Endothelial cell of umbilical vein (primary cell): ENCODE measurements around the gene ADSS1.

ENCODE experiments used
- EZH2 ChIP-seq: IDR thresholded peaks from 2 replicates; pipeline ENCODE4 v1.6.1; 2012; ENCODE audit warnings: borderline replicate concordance, low read depth, mild to moderate bottlenecking, moderate library complexity, low read length, inconsistent platforms; ENCODE audit not compliant: severe bottlenecking
- GATA2 ChIP-seq: IDR thresholded peaks from 2 replicates; pipeline ENCODE4 v1.7.0; 2011; ENCODE audit warnings: low read depth, mild to moderate bottlenecking, moderate library complexity, mixed read lengths, low read length; ENCODE audit not compliant: insufficient read length, insufficient read depth
- MYC ChIP-seq: IDR thresholded peaks from one replicate; pipeline ENCODE4 v1.6.1; 2011; ENCODE audit warnings: mild to moderate bottlenecking, low read depth, low read length
- POLR2A ChIP-seq: IDR thresholded peaks from 2 replicates; pipeline ENCODE4 v1.6.1; 2012; ENCODE audit warnings: low read depth, mild to moderate bottlenecking, control low read depth, low read length
- POLR2AphosphoS5 ChIP-seq: IDR thresholded peaks from 2 replicates; pipeline ENCODE4 v1.6.1; 2012; ENCODE audit warnings: low read depth, mild to moderate bottlenecking, control low read depth, low read length, moderate library complexity; ENCODE audit not compliant: insufficient read depth
- TF ChIP-seq, protein P1 (sequence below), 2 donors: IDR thresholded peaks; 1 replicate in 1 of 2; 2 replicates in 1 of 2; pipeline ENCODE4 v1.5.1; 2011; ENCODE audit warnings: low read length in 2 of 2, mild to moderate bottlenecking in 2 of 2, moderate library complexity in 2 of 2, control low read depth in 1 of 2, inconsistent platforms in 1 of 2, low read depth in 1 of 2; ENCODE audit not compliant: insufficient read depth in 1 of 2; ENCODE audit errors: extremely low read depth in 1 of 2
- TF ChIP-seq, protein P2 (sequence below): IDR thresholded peaks from 2 replicates; pipeline ENCODE4 v1.6.1; 2011; ENCODE audit not compliant: insufficient read depth, insufficient read length

DNA sequence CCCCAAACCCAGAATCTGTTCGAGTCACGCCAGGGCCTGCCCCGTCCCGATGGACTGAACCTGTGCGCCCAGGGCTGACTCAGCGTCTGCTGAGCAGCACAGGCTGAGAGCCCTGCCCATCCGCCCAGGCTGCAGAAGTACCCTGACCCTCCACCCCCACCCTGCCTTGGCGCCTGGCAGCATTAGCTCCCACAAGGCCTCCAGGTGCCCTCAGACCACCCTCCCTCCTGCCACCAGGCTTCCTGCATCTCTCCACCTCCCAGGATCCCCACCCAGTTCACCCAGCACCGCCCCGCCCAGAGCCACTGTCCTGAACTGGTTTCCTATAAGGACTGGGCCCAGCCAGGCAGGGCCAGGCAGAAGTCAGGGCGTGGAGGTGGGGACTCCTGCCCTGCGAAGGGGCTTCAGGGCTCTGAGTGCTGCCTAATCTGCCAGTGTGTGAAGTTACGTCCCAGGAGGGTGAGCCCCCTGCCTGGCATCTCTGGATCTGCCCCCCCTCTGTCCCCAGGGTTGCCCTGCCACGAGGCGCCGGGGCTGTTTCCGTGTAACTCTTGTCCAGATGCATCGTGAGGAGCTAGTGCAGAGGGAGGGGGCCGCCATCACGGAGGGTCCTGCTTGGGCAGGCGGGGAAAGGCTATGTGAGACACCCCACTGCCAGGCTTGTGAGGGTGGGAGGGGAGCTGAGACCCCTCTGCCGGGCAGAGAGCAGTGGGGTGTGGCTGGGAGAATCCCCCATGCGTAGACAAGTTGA, 9.1 kb downstream of the ADSS1 start:
- TF ChIP-seq GATA2 = no peak
- TF ChIP-seq POLR2A = no peak
- TF ChIP-seq, protein P1, sequence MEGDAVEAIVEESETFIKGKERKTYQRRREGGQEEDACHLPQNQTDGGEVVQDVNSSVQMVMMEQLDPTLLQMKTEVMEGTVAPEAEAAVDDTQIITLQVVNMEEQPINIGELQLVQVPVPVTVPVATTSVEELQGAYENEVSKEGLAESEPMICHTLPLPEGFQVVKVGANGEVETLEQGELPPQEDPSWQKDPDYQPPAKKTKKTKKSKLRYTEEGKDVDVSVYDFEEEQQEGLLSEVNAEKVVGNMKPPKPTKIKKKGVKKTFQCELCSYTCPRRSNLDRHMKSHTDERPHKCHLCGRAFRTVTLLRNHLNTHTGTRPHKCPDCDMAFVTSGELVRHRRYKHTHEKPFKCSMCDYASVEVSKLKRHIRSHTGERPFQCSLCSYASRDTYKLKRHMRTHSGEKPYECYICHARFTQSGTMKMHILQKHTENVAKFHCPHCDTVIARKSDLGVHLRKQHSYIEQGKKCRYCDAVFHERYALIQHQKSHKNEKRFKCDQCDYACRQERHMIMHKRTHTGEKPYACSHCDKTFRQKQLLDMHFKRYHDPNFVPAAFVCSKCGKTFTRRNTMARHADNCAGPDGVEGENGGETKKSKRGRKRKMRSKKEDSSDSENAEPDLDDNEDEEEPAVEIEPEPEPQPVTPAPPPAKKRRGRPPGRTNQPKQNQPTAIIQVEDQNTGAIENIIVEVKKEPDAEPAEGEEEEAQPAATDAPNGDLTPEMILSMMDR (IDR thresholded peaks at IDR 0.05; ENCODE audit: extremely low read depth in 1 of 2, insufficient read depth in 1 of 2, low read depth in 1 of 2, low read length in 2 of 2) = no peak
- TF ChIP-seq, protein P2, sequence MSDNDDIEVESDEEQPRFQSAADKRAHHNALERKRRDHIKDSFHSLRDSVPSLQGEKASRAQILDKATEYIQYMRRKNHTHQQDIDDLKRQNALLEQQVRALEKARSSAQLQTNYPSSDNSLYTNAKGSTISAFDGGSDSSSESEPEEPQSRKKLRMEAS = no peak
- TF ChIP-seq EZH2 = no peak
- no peak for TF ChIP-seq POLR2AphosphoS5
- TF ChIP-seq MYC = no peak
